Subcutaneous adipose tissue (tissue), 4 donors: ENCODE results near the gene WWOX. TPM values are rescaled to one million over a fixed set of nuclear protein-coding genes. Genes with fewer than 3 reads are reported as not detected.

Experiments used
- CTCF ChIP-seq: fragments of 450-650 bp; IDR thresholded peaks from one replicate; pipeline ENCODE4 v1.5.1; 2016; ENCODE audit warnings: low read depth, mild to moderate bottlenecking, control low read depth, antibody characterized with exemption, moderate library complexity
- total RNA-seq, 4 donors: library from RNA; depleted of rRNA; stranded (reverse); fragments of >200 nt; gene quantifications; one replicate each; pipeline ENCODE4 v1.1.0, GENCODE V29; 2016

The WWOX gene
- total RNA-seq, 4 donors from 2014 or later, result 31.4 to 67.8 (median 46.0) TPM

GRCh38 chr16:78441298-78441697, 341.8 kb downstream of the WWOX start:
- no peak for TF ChIP-seq CTCF

GRCh38 chr16:78443542-78444364, 344.3 kb downstream of the WWOX start:
- TF ChIP-seq CTCF, result no peak

- no peak for TF ChIP-seq CTCF
Observed at GRCh38 chr16:78445818-78446217, 346.4 kb downstream of the WWOX start.

- TF ChIP-seq CTCF, result no peak
Observed at GRCh38 chr16:78446486-78446885, 347.0 kb downstream of the WWOX start.

GRCh38 chr16:78446992-78447563, 347.6 kb downstream of the WWOX start:
- TF ChIP-seq CTCF, result no peak

GRCh38 chr16:78448658-78449271, 349.3 kb downstream of the WWOX start:
- TF ChIP-seq CTCF, result no peak

- no peak for TF ChIP-seq CTCF
Observed at GRCh38 chr16:78450255-78450654, 350.8 kb downstream of the WWOX start.
